ENCODE data around the gene TSKS.

- TF ChIP-seq CTCF (IDR thresholded peaks at IDR 0.05) = no peak
- no peak for TF ChIP-seq POLR2A (IDR thresholded peaks at IDR 0.05)
- TF ChIP-seq EP300 (IDR thresholded peaks at IDR 0.05) = no peak
These were observed 62.5 kb downstream of the TSKS start for GRCh38 chr19:49700563-49700962.
